Gastrocnemius medialis (tissue), 4 donors: ENCODE results near the gene NEUROD2.

ENCODE experiments used
- CTCF ChIP-seq, 5 experiments: fragments of 450-650 bp in 3 of 5; fragments of 200-600 bp in 2 of 5; sonication (generic) in 2 of 5; IDR thresholded peaks in 4 of 5; conservative IDR thresholded peaks in 1 of 5; 1 replicate in 4 of 5; 2 replicates in 1 of 5; pipeline ENCODE4 v1.5.1; 2016 to 2019; ENCODE audit warnings: antibody characterized with exemption in 5 of 5, mild to moderate bottlenecking in 3 of 5, moderate library complexity in 3 of 5
- POLR2A ChIP-seq, 2 donors: fragments of 450-650 bp; IDR thresholded peaks; one replicate each; pipeline ENCODE4 v1.6.1; 2017; ENCODE audit warnings: antibody characterized with exemption in 2 of 2, mild to moderate bottlenecking in 2 of 2, moderate library complexity in 2 of 2

DNA sequence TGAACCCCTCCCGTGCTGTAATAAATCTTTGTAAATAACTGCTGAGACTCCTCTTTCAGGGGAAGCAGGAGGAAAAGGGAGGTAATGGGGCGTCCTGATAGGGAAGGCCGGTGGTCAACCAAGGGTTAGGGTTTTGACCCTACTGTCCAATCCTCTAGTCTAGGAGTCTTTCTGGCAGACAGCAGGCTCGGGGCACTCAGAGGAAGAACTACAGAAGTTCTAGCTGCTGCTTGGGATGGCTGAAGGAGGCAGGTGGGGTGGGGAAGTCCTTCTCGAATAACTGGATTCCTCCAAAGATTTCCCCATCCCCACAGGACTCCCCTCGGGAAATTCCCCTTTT is 28.8 kb upstream of the NEUROD2 start:
- TF ChIP-seq CTCF (IDR thresholded peaks at IDR 0.05 in 4 of 5, conservative IDR thresholded peaks at IDR 0.05 in 1 of 5) (no peak), POLR2A (IDR thresholded peaks at IDR 0.05) (no peak)
